GM23338 (cell line): ENCODE results near the gene VEPH1. TPM values are rescaled to one million over a fixed set of nuclear protein-coding genes. Genes with fewer than 3 reads are reported as not detected.

Source experiments
- ATAC-seq: fragments of 200-7000 bp; cut with Tn5 transposase; 3 replicates; pipeline ENCODE4 v1.9.1; 2020
- DNase-seq: peaks from one replicate; pipeline ENCODE4 v3.0.0-alpha.2; 2015; ENCODE audit warnings: low spot score
- H2AFZ ChIP-seq: fragments of 200-600 bp; sonication (generic); 2 replicates; pipeline ENCODE4 v1.8.0; 2016; ENCODE audit warnings: antibody characterized with exemption, mild to moderate bottlenecking, moderate library complexity
- H3F3A ChIP-seq: fragments of 200-600 bp; sonication (generic); replicated peaks from 2 replicates; pipeline ENCODE4 v1.8.0; 2017; ENCODE audit warnings: antibody characterized with exemption, mixed run types, low read depth
- H3K27ac ChIP-seq: fragments of 200-600 bp; sonication (generic); 2 replicates; pipeline ENCODE4 v1.6.1; 2016; ENCODE audit warnings: low read depth
- H3K27me3 ChIP-seq: fragments of 200-600 bp; sonication (generic); 2 replicates; pipeline ENCODE4 v1.8.0; 2016; ENCODE audit warnings: mild to moderate bottlenecking, mixed run types, moderate library complexity; ENCODE audit not compliant: insufficient read depth
- H3K36me3 ChIP-seq: fragments of 200-600 bp; sonication (generic); 2 replicates; pipeline ENCODE4 v1.8.0; 2016; ENCODE audit warnings: mild to moderate bottlenecking; ENCODE audit not compliant: insufficient read depth
- H3K4me1 ChIP-seq: fragments of 200-600 bp; sonication (generic); 2 replicates; pipeline ENCODE4 v1.8.0; 2016; ENCODE audit warnings: mild to moderate bottlenecking, moderate library complexity; ENCODE audit not compliant: insufficient read depth
- H3K4me2 ChIP-seq: fragments of 200-600 bp; sonication (generic); 2 replicates; pipeline ENCODE4 v1.7.1; 2017; ENCODE audit warnings: mixed run types
- H3K4me3 ChIP-seq: fragments of 200-600 bp; sonication (generic); 2 replicates; pipeline ENCODE4 v1.6.1; 2016; ENCODE audit warnings: mixed run types
- H3K79me2 ChIP-seq: fragments of 200-600 bp; sonication (generic); replicated peaks from 2 replicates; pipeline ENCODE4 v1.8.0; 2017; ENCODE audit warnings: mild to moderate bottlenecking; ENCODE audit not compliant: insufficient read depth
- H3K9me2 ChIP-seq: fragments of 200-600 bp; sonication (generic); 2 replicates; pipeline ENCODE4 v1.8.0; 2017; ENCODE audit not compliant: insufficient read depth
- H4K20me1 ChIP-seq: fragments of 200-600 bp; sonication (generic); replicated peaks from 2 replicates; pipeline ENCODE4 v1.8.0; 2017; ENCODE audit warnings: mild to moderate bottlenecking; ENCODE audit not compliant: insufficient read depth
- H3K27ac Mint-ChIP-seq: 2 replicates; pipeline ENCODE4 v1.8.0; 2020; ENCODE audit warnings: inconsistent platforms, mild to moderate bottlenecking, moderate library complexity, mixed read lengths
- H3K27me3 Mint-ChIP-seq: 3 replicates; pipeline ENCODE4 v1.8.0; 2022; ENCODE audit warnings: low read depth, mild to moderate bottlenecking, moderate library complexity, mixed read lengths, inconsistent platforms; ENCODE audit not compliant: insufficient read depth, poor library complexity
- H3K36me3 Mint-ChIP-seq: 3 replicates; pipeline ENCODE4 v1.8.0; 2021; ENCODE audit warnings: low read depth, mild to moderate bottlenecking, inconsistent platforms, moderate library complexity, mixed read lengths
- H3K4me1 Mint-ChIP-seq: 3 replicates; pipeline ENCODE4 v1.8.0; 2020; ENCODE audit warnings: mild to moderate bottlenecking, inconsistent platforms, mixed read lengths
- H3K4me3 Mint-ChIP-seq: 3 replicates; pipeline ENCODE4 v1.8.0; 2021; ENCODE audit warnings: moderate library complexity, mild to moderate bottlenecking, inconsistent platforms, mixed read lengths
- H3K9me3 Mint-ChIP-seq: 3 replicates; pipeline ENCODE4 v1.8.0; 2020; ENCODE audit warnings: moderate library complexity, mild to moderate bottlenecking, inconsistent platforms, mixed read lengths
- CREB1 ChIP-seq: fragments of 250-450 bp; sonication (Bioruptor Pico); IDR thresholded peaks from 2 replicates; pipeline ENCODE4 v1.5.0; 2020; ENCODE audit warnings: low read depth, mild to moderate bottlenecking, moderate library complexity
- CTCF ChIP-seq, 2 experiments: fragments of 200-600 bp in 1 of 2; sonication (generic) in 1 of 2; conservative IDR thresholded peaks; 2 replicates each; pipeline versions ENCODE4 v1.5.1 to v1.6.1; 2016 to 2017; ENCODE audit warnings: antibody characterized with exemption in 2 of 2, low read depth in 2 of 2, mild to moderate bottlenecking in 2 of 2, moderate library complexity in 1 of 2
- ETS1 ChIP-seq: IDR thresholded peaks from 2 replicates; pipeline ENCODE4 v1.6.1; 2016; ENCODE audit warnings: antibody characterized with exemption
- EZH2 ChIP-seq: fragments of 200-600 bp; sonication (generic); IDR thresholded peaks from one replicate; pipeline ENCODE4 v1.8.0; 2017; ENCODE audit warnings: antibody characterized with exemption, mild to moderate bottlenecking, low read depth; ENCODE audit not compliant: unreplicated experiment
- NANOG ChIP-seq: IDR thresholded peaks from 2 replicates; pipeline ENCODE4 v1.6.1; 2016; ENCODE audit warnings: antibody characterized with exemption, borderline replicate concordance
- STAT1 ChIP-seq: IDR thresholded peaks from one replicate; pipeline ENCODE4 v1.6.1; 2016; ENCODE audit warnings: antibody characterized with exemption; ENCODE audit not compliant: unreplicated experiment
- polyA plus RNA-seq: library from polyadenylated mRNA; unstranded; fragments of >200 nt; fragmentation: Nextera tagmentation; extraction: Ambion mirVana; gene quantifications from 2 replicates; pipeline ENCODE4 v1.2.1, GENCODE V29; 2016
- total RNA-seq: library from RNA; depleted of rRNA; stranded (reverse); fragments of >200 nt; shearing (Covaris generic); gene quantifications from 2 replicates; pipeline ENCODE4 v1.2.3, GENCODE V29; 2014
- TF ChIP-seq, protein P1 (sequence below): IDR thresholded peaks from one replicate; pipeline ENCODE4 v1.6.1; 2018; ENCODE audit warnings: antibody characterized with exemption; ENCODE audit not compliant: unreplicated experiment

VEPH1 gene
- total and polyA plus RNA-seq, 2 experiments from 2014 or later: 15.4 to 33.8 TPM

DNA sequence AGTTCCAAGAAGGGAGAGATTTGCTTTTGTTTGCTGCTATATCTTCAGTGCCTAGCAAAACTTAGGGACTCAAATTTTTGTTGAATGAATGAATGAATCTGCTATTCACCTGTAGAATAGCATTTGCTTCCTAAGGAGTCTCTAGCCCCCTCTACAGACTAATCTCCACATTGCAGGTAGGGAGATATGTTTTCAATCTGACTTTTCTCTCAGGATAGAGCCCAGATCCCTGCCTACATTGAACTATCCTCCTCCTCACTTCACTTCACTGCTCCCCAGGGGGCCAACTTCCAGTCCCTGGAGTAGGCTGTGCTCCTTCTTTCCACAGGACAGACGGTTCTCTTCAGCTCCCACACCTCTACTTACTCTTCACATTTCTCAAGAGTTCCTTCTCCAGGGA lies 148.5 kb downstream of the VEPH1 start:
- Mint-ChIP-seq H3K9me3 (no peaks in the 10 kb centered on the region; the same call in 2 of the 3 replicates), H3K27me3 (no peaks in the 10 kb centered on the region), H3K4me1 (peaks cover 5% of the 10 kb centered on the region; the same call in 1 of the 3 replicates), H3K36me3 (no peaks in the 10 kb centered on the region), H3K4me3 (no peak overlapping the region), H3K27ac (no peak overlapping the region)
- Histone ChIP-seq H3K4me3 (no peak overlapping the region), H3K4me1 (no peaks in the 10 kb centered on the region), H3K27me3 (no peaks in the 10 kb centered on the region), H3K27ac (no peak overlapping the region), H3K79me2 (no peaks in the 10 kb centered on the region), H3K4me2 (no peak overlapping the region), H2AFZ (no peak overlapping the region), H3F3A (no peaks in the 10 kb centered on the region), H3K9me2 (no peaks in the 10 kb centered on the region; the same call in 1 of the 2 replicates), H3K36me3 (no peaks in the 10 kb centered on the region), H4K20me1 (no peaks in the 10 kb centered on the region)
- DNase-seq (peak; percentile 90), ATAC-seq (peak; percentile 90)
- TF ChIP-seq CREB1 (CRISPR knock-in tag) (no peak), CTCF (conservative IDR thresholded peaks at IDR 0.05; ENCODE audit: low read depth in 2 of 2) (peak; percentile 70 to 80)

- Mint-ChIP-seq H3K4me1 (peaks cover 5% of the 10 kb centered on the region; the same call in 1 of the 3 replicates), H3K9me3 (no peaks in the 10 kb centered on the region; the same call in 2 of the 3 replicates), H3K4me3 (no peak overlapping the region), H3K27me3 (no peaks in the 10 kb centered on the region), H3K36me3 (no peaks in the 10 kb centered on the region), H3K27ac (no peak overlapping the region)
- no peaks in the 10 kb centered on the region for H3K27me3 ChIP-seq
- no peaks in the 10 kb centered on the region for H3K36me3 ChIP-seq
- no peaks in the 10 kb centered on the region for H3F3A ChIP-seq
- H3K4me1 ChIP-seq: no peaks in the 10 kb centered on the region
- no peak overlapping the region for H3K27ac ChIP-seq
- H3K79me2 ChIP-seq: no peaks in the 10 kb centered on the region
- H3K4me2 ChIP-seq: no peak overlapping the region
- DNase-seq (no peak), ATAC-seq (no peak)
- no peaks in the 10 kb centered on the region for H4K20me1 ChIP-seq
- no peak overlapping the region for H2AFZ ChIP-seq
- H3K9me2 ChIP-seq: no peaks in the 10 kb centered on the region; the same call in 1 of the 2 replicates
- H3K4me3 ChIP-seq: no peak overlapping the region
- TF ChIP-seq STAT1 (no peak), EZH2 (no peak), CTCF (conservative IDR thresholded peaks at IDR 0.05; ENCODE audit: low read depth in 2 of 2) (no peak), NANOG (no peak), ETS1 (no peak)
- TF ChIP-seq, protein P1, sequence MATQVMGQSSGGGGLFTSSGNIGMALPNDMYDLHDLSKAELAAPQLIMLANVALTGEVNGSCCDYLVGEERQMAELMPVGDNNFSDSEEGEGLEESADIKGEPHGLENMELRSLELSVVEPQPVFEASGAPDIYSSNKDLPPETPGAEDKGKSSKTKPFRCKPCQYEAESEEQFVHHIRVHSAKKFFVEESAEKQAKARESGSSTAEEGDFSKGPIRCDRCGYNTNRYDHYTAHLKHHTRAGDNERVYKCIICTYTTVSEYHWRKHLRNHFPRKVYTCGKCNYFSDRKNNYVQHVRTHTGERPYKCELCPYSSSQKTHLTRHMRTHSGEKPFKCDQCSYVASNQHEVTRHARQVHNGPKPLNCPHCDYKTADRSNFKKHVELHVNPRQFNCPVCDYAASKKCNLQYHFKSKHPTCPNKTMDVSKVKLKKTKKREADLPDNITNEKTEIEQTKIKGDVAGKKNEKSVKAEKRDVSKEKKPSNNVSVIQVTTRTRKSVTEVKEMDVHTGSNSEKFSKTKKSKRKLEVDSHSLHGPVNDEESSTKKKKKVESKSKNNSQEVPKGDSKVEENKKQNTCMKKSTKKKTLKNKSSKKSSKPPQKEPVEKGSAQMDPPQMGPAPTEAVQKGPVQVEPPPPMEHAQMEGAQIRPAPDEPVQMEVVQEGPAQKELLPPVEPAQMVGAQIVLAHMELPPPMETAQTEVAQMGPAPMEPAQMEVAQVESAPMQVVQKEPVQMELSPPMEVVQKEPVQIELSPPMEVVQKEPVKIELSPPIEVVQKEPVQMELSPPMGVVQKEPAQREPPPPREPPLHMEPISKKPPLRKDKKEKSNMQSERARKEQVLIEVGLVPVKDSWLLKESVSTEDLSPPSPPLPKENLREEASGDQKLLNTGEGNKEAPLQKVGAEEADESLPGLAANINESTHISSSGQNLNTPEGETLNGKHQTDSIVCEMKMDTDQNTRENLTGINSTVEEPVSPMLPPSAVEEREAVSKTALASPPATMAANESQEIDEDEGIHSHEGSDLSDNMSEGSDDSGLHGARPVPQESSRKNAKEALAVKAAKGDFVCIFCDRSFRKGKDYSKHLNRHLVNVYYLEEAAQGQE: no peak
These were observed 149.0 kb downstream of the VEPH1 start for GRCh38 chr3:157354254-157354653.
